Mucosa of descending colon (tissue), 3 donors: ENCODE results near the gene FCHO1. TPM values are rescaled to one million over a fixed set of nuclear protein-coding genes. Genes with fewer than 3 reads are reported as not detected.

Experiments
- ATAC-seq: fragments of 200-7000 bp; cut with Tn5 transposase; one replicate; pipeline ENCODE4 v1.9.1; 2020; ENCODE audit warnings: mild to moderate bottlenecking, moderate library complexity
- DNase-seq, 3 donors: peaks; one replicate each; pipeline ENCODE4 v3.0.0-alpha.2; 2020
- H3K36me3 ChIP-seq: fragments of 200-600 bp; one replicate; pipeline ENCODE4 v1.8.0; 2021; ENCODE audit warnings: low read depth, mild to moderate bottlenecking
- H3K4me1 ChIP-seq: fragments of 200-600 bp; one replicate; pipeline ENCODE4 v1.8.0; 2021; ENCODE audit warnings: low read depth, mild to moderate bottlenecking
- H3K4me3 ChIP-seq: fragments of 200-600 bp; one replicate; pipeline ENCODE4 v1.8.0; 2021; ENCODE audit warnings: mild to moderate bottlenecking
- H3K9me3 ChIP-seq: fragments of 200-600 bp; one replicate; pipeline ENCODE4 v1.8.0; 2021; ENCODE audit warnings: mild to moderate bottlenecking
- CTCF ChIP-seq: fragments of 200-600 bp; IDR thresholded peaks from one replicate; pipeline ENCODE4 v1.8.0; 2022; ENCODE audit warnings: antibody characterized with exemption, mild to moderate bottlenecking
- intact Hi-C, 2 donors: fragments of 100-400 bp; cut with DNase I in 1 of 2; cut with micrococcal nuclease in 1 of 2; formaldehyde crosslinking; loops; one replicate each; pipeline versions ENCODE4 v1.11.0 to v1.11.1; 2022; cut with DNase I, micrococcal nuclease
- total RNA-seq, 3 donors: library from RNA; stranded (reverse); fragmentation: NEBNext Ultra II Directional in 2 of 3; extraction: Animal tissue kit (Norgen Biotek cat#: 25700) in 2 of 3; gene quantifications; one replicate each; pipeline versions ENCODE4 v1.2.1 to v1.2.4, GENCODE V29; 2021 to 2023
- donor health status: DM: no; HTN: no; CAD: no; lungs with moderate emphysema.
- donor health status: DM: no; HTN: no; CAD: no.
- donor health status: DM: no; HTN: yes; CAD: no.

FCHO1 gene
- total RNA-seq, 3 donors from 2014 or later = 3.4 to 4.4 (median 4.2) TPM

GRCh38 chr19:17753976-17754375, 2.7 kb downstream of the FCHO1 start:
- no peak for ATAC-seq
- DNase-seq = no peak
- Histone ChIP-seq H3K9me3 (no peaks in the 10 kb centered on the region), H3K4me3 (no peak overlapping the region), H3K36me3 (no peaks in the 10 kb centered on the region), H3K4me1 (no peaks in the 10 kb centered on the region)
- intact Hi-C loops = no loop called here
- no peak for TF ChIP-seq CTCF

- Histone ChIP-seq H3K4me3 (no peak overlapping the region), H3K36me3 (no peaks in the 10 kb centered on the region), H3K4me1 (no peaks in the 10 kb centered on the region), H3K9me3 (no peaks in the 10 kb centered on the region)
- TF ChIP-seq CTCF = no peak
- ATAC-seq (peak; percentile 31), DNase-seq (no peak)
- intact Hi-C loops = no loop called here
These were observed 3.6 kb downstream of the FCHO1 start for GRCh38 chr19:17754634-17755442.

GRCh38 chr19:17755443-17755890, 4.2 kb downstream of the FCHO1 start:
- no peaks in the 10 kb centered on the region for H3K4me1 ChIP-seq
- no peaks in the 10 kb centered on the region for H3K9me3 ChIP-seq
- TF ChIP-seq CTCF = no peak
- DNase-seq (no peak), ATAC-seq (no peak)
- no peaks in the 10 kb centered on the region for H3K36me3 ChIP-seq
- intact Hi-C loops = no loop called here
- no peak overlapping the region for H3K4me3 ChIP-seq

GRCh38 chr19:17755977-17756670, 4.8 kb downstream of the FCHO1 start:
- intact Hi-C loops = no loop called here
- Histone ChIP-seq H3K9me3 (no peaks in the 10 kb centered on the region), H3K36me3 (no peaks in the 10 kb centered on the region), H3K4me3 (no peak overlapping the region), H3K4me1 (no peaks in the 10 kb centered on the region)
- ATAC-seq (no peak), DNase-seq (peak; percentile 54 to 75 (median 55))
- TF ChIP-seq CTCF = no peak

- ATAC-seq (peak; percentile 76), DNase-seq (peak in 2 of 3 donors; percentile 59 to 73)
- no peak overlapping the region for H3K4me3 ChIP-seq
- H3K36me3 ChIP-seq = no peaks in the 10 kb centered on the region
- TF ChIP-seq CTCF = no peak
- H3K4me1 ChIP-seq = no peaks in the 10 kb centered on the region
- intact Hi-C loops = no loop called here
- no peaks in the 10 kb centered on the region for H3K9me3 ChIP-seq
These were observed 5.8 kb downstream of the FCHO1 start for GRCh38 chr19:17757125-17757524.
